ENCODE measurements around the gene MCC.

GRCh38 chr5:113463032-113463431 lies 25.2 kb downstream of the MCC start:
- TF ChIP-seq, protein P1, sequence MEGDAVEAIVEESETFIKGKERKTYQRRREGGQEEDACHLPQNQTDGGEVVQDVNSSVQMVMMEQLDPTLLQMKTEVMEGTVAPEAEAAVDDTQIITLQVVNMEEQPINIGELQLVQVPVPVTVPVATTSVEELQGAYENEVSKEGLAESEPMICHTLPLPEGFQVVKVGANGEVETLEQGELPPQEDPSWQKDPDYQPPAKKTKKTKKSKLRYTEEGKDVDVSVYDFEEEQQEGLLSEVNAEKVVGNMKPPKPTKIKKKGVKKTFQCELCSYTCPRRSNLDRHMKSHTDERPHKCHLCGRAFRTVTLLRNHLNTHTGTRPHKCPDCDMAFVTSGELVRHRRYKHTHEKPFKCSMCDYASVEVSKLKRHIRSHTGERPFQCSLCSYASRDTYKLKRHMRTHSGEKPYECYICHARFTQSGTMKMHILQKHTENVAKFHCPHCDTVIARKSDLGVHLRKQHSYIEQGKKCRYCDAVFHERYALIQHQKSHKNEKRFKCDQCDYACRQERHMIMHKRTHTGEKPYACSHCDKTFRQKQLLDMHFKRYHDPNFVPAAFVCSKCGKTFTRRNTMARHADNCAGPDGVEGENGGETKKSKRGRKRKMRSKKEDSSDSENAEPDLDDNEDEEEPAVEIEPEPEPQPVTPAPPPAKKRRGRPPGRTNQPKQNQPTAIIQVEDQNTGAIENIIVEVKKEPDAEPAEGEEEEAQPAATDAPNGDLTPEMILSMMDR (IDR thresholded peaks at IDR 0.05), result no peak
- TF ChIP-seq POLR2AphosphoS5 (IDR thresholded peaks at IDR 0.05), result no peak

Data from breast epithelium (tissue), 3 donors.